LNCaP clone FGC (cell line): Measurements from ENCODE around the gene CCDC28B.

Source experiments
- DNase-seq: peaks from one replicate; pipeline ENCODE4 v3.0.0-alpha.2; 2011; ENCODE audit warnings: low read depth
- H3K4me3 ChIP-seq: 2 replicates; pipeline ENCODE4 v1.5.1; 2011; ENCODE audit warnings: mild to moderate bottlenecking, low read depth, low read length, control low read depth
- CTCF ChIP-seq: IDR thresholded peaks from 2 replicates; pipeline ENCODE4 v1.5.1; 2012; ENCODE audit warnings: mild to moderate bottlenecking; ENCODE audit not compliant: control insufficient read depth, insufficient read depth; ENCODE audit errors: extremely low read depth

The CCDC28B gene

GRCh38 chr1:32181563-32181962 is 18.8 kb upstream of the CCDC28B start:
- DNase-seq, result no peak
- TF ChIP-seq CTCF, result no peak
- no peak overlapping the region for H3K4me3 ChIP-seq

GRCh38 chr1:32182060-32182459 is 18.3 kb upstream of the CCDC28B start:
- TF ChIP-seq CTCF, result no peak
- DNase-seq, result no peak
- no peak overlapping the region for H3K4me3 ChIP-seq

- TF ChIP-seq CTCF, result no peak
- H3K4me3 ChIP-seq, result no peak overlapping the region
- DNase-seq, result no peak
Observed at GRCh38 chr1:32184650-32185049, 15.7 kb upstream of the CCDC28B start.

- no peak for DNase-seq
- no peak for TF ChIP-seq CTCF
- H3K4me3 ChIP-seq, result no peak overlapping the region
Observed at GRCh38 chr1:32186077-32186476, 14.3 kb upstream of the CCDC28B start.

- no peak for DNase-seq
- no peak for TF ChIP-seq CTCF
- no peak overlapping the region for H3K4me3 ChIP-seq
Observed at GRCh38 chr1:32186491-32186890, 13.9 kb upstream of the CCDC28B start.

- no peak for TF ChIP-seq CTCF
- DNase-seq, result no peak
- H3K4me3 ChIP-seq, result no peak overlapping the region
Observed at GRCh38 chr1:32187850-32188249, 12.5 kb upstream of the CCDC28B start.

GRCh38 chr1:32192220-32192948 is 8.0 kb upstream of the CCDC28B start:
- no peak overlapping the region for H3K4me3 ChIP-seq

More at GRCh38 chr1:32192220-32192948, 8.0 kb upstream of the CCDC28B start:
- no peak for TF ChIP-seq CTCF
- DNase-seq, result no peak
